HG02840 (cell line): ENCODE measurements around the gene GTPBP8.

Source experiments
- ATAC-seq: cut with Tn5 transposase; IDR thresholded peaks from one replicate; pipeline ENCODE4 v1.9.1; 2021; ENCODE audit warnings: mild to moderate bottlenecking, moderate library complexity, moderate number of reproducible peaks; ENCODE audit not compliant: unreplicated experiment, low FRiP score

Gene GTPBP8

DNA sequence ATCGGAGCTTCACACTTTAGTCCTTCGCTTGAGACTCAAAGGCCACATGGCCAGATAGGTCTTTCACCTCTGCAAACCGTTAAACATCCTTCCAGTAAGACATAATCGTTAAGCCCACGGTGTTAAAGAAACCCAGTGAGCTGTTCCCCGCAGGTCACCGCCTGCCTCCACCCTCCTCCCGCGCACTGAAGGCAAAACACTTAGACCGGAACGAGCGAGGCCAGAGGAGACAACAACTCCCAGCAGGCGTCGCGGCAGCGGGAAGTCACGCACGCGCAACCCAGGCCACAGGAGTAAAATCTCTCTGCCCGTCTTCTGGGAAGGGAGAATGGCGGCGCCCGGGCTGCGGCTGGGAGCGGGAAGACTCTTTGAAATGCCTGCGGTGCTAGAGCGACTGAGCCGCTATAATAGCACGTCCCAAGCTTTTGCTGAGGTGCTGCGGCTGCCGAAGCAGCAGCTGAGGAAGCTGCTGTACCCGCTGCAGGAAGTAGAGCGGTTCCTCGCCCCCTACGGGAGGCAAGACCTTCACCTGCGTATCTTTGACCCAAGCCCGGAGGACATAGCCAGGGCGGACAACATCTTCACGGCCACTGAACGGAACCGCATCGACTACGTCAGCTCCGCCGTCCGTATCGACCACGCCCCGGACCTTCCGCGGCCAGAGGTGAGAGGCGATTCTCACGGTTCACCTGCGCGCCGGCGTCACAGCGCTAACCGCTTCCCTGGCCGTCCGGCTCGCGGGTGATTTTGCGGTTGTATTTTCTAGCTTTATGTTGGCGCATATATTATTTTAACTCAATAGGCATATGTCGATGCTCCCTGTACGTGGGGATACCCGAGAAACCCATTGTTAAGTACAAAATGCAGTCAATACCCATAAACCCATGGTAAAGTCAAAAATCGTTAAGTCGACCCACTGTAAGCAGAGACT, at the start of gene GTPBP8:
Gene GTPBP8 (plus strand): TSS at position 313 of the 931 bp plus-strand sequence. CDS start 16 bp downstream, at position 329.
- peak; percentile 93 for ATAC-seq

DNA sequence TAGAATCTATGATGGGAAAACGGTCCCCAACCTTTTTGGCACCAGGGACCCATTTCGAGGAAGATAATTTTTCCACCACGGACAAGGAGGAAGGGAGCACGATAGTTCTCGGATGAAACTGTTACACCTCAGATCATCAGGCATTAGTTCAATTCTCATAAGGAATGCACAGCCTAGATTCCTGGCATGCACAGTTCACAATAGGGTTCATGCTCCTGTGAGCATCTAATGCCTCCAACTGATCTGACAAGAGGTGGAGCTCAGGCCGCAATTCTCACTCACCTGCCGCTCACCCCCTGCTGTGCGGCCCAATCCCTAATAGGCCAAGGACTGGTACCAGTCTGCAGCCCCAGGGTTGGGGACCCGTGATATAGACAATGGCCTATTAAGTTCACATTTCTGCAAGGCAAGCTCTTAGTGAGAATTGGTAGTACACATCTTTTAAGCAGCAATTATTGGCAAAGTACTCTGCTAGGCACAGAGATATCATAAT, 42.4 kb upstream of the GTPBP8 start:
- ATAC-seq, result no peak

DNA sequence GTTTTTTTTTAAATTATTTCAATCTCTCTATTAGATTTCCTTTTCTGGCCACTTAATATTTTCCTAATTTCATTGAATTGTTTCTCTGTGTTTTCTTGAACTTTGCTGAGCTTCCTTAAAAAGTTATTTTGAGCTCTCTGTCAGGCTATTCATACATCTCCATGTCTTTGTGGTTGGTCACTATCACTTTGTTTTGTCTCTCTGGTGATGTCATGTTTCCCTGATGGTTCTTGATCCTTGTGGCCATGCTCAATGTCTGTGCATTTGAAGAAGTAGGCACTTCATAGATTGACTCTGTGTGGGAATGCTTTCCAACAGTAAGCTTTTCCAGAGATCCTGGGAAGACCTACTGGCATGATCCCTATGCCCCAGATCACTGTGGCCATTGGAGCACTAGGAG, 34.4 kb upstream of the GTPBP8 start:
- ATAC-seq, result no peak

GRCh38 chr3:112958811-112959560, 31.8 kb upstream of the GTPBP8 start:
- peak; percentile 74 for ATAC-seq

DNA sequence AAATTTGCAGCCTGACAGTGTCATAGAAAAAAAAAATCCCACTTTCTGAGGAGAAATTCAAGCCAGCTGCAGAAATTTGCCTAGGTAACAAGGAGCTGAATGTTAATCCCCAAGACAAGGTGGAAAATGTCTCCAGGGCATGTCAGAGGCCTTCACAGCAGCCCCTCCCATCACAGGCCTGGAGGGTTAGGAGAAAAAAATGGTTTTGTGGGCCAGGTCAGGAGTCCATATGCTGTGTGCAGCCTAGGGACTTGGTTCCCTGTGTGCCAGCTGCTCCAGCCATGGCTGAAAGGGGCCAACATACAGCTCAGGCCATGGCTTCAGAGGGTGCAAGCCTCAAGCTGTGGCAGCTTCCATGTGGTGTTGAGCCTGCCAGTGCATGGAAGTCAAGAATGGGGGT, 27.1 kb upstream of the GTPBP8 start:
- no peak for ATAC-seq

DNA sequence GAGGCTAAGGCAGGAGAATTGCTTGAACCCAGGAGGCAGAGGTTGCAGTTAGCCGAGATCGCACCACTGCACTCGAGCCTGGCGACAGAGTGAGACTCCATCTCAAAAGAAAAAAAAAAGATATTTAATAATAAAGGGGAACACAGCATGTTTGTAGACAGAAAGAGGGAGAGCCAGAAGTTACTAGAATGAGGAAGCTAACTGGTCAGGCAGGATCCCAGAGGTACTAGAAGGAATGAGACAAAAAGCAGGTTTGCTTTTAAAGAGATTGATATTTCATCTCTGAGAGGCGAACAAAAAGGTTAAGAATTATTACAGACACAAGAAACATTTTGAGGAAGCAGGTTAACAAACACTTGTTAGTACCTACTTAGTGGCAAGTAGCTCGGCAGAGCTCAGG, 25.1 kb upstream of the GTPBP8 start:
- no peak for ATAC-seq

DNA sequence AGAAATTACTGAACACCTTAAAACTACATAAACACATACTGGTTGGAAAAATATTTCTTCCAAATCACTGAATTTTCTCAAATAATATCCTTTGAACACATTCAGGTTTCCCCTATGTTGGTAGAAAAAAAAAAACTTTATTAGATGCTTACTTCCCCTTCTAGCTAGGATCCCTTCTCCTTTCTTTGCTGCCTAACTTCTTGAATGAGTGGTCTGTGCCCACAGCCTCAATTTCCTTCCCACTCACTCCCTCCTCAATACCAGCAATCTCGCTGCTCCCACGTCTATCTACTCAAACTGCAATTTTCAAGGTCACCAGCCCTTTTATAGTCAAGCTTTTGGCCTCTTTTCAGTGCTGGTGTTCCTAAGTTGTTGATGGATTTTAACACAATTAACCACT, 24.2 kb upstream of the GTPBP8 start:
- ATAC-seq, result no peak

DNA sequence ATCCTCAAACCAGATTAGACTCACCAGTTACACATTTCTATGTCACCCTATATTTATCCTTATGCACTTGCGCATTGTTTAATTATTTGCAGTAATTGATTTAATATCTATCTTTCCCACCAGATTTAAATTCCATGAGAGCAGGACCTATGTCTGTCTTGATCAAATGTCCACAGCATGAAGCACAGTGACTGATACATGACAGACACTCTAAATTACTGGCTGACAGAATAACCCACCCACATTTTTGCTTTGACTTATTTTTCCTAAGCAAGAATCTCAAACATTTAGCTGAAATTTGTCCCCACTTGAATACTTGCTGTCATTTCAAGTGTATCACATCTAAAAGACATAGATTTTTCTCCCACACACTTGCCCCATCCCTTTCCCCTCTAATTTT, 23.4 kb upstream of the GTPBP8 start:
- no peak for ATAC-seq

GRCh38 chr3:112967828-112968227, 23.0 kb upstream of the GTPBP8 start:
- ATAC-seq, result no peak

DNA sequence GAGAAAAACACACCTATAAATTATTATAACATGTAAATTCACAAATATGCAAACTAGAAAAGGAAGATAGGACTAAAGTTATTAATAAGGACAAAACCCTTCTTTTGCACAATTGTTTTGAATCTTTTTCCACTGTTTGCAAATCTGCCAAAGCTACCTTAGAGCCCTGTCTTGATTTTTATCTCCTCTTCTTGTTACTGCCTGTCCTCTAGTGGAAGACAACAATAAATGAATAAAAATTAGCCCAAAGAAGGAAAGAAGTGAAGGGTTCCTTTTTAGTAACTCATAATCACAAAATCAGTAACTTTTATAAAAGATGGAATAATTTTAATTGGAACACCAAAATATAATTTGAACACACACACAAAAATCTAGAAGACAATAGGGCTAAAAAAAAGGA, 18.6 kb upstream of the GTPBP8 start:
- ATAC-seq, result no peak

GRCh38 chr3:112973325-112974177, 17.2 kb upstream of the GTPBP8 start:
- peak; percentile 78 for ATAC-seq

DNA sequence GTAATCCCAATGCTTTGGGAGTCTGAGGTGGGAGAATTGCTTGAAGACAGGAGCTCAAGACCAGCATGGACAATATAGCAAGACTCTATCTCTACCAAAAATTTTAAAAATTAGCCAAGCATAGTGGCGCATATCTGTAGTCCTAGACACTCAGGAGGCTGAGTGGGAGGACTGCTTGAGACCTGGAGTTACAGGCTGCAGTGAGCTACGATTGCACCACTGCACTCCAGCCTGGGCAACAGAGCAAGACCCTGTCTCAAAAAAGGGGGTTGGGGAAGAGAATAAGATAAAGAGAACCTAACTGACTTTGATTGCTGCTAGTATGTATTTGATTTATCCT, 16.6 kb upstream of the GTPBP8 start:
- ATAC-seq, result no peak

GRCh38 chr3:112974894-112975293, 15.9 kb upstream of the GTPBP8 start, which contains the start of gene CD200R1:
Gene CD200R1 (minus strand): TSS chr3:112975103. CDS start chr3:112974857, 246 bp downstream.
- no peak for ATAC-seq

DNA sequence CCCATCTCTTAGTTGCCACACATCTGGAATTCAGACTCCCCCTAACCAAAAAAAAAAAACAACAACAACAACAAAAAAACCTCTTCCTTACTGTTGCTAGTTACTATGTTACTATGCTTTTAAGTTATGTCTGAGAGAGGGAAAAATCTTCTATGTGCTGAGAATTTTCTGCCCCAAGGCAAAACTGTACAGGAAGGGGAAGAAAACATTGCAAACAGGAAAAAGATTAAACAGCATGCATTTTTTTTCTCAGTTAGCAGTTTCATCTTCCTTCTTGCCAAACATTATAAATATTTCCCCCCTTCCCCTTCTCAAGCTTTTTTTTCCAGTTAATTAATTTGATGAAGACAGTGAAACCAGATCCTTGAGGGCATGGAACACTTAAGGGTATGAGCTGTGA, 14.8 kb upstream of the GTPBP8 start:
- no peak for ATAC-seq

- ATAC-seq, result no peak
Observed at GRCh38 chr3:112976953-112977352, 13.8 kb upstream of the GTPBP8 start.

GRCh38 chr3:112979244-112979832, 11.4 kb upstream of the GTPBP8 start:
- ATAC-seq, result no peak

DNA sequence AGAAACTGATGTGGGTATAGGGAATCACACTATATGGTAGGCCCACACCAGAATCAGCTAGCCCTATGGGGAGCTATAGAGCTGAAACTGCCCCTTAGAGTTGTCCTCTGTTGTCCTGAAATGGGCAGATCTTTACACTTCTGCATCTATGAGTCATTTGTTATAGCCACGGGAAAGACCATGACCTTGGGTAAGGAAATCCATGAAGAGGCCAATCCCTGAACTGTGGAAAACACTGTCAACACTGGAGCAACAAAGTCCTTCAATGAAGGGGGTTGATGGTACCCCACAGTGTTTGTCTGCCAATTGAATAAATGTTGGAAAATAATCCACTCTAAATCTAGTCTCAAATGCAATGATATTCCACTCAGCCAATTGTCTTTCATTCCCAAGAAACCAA, 10.7 kb upstream of the GTPBP8 start:
- ATAC-seq, result no peak

- ATAC-seq, result no peak
Observed at GRCh38 chr3:112982710-112983109, 8.1 kb upstream of the GTPBP8 start.

DNA sequence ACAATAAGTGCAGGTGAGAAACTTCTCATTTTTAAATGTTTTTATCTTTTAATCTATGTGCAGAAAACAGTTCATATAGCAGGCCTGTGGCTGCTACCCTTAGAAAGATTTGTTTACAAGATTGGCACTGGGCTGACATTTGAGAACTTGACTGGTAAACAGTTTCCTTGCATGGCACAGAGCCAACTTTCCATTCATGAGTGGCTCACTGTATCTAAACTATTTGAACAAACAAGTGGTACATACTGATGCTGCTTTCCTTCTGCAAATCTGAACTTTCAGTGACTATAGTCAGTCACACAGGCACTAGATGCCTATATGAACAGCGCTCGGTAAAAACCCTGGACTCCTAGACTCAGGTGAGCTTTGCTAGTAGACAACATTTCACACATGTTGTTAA, 6.3 kb upstream of the GTPBP8 start:
- ATAC-seq, result no peak

DNA sequence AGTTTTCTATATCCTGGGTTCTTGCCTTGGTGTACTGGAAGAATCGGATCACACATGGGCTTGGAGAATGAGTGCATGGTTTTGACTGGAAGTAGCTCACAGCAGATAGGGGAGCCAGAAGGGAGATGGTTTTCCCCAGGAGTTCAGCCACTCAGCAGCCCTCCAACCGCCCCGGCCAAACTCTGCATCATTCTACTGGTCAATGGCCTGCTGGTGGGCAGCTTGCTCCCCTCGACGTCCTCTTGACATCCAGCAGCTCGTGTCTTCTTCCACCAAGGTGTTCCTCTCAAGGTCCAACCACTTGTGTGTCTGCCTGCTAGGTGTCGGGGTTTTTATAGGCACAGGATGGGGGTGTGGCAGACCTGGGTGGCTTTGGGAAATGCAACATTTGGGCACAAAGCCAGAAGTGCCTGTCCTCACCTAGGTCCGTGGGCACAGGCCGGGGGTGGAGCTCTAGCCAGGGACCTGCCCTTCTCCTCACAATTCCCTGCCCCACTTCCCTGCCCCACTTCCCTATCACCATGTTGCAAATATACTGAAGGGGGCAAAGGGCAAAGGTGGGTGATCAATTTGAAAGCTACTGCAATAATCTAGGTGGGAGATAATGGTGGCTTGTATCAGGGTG, 3.0 kb upstream of the GTPBP8 start:
- no peak for ATAC-seq
